ENCODE results near the gene PAPSS2. TPM values are rescaled to one million over a fixed set of nuclear protein-coding genes. Genes with fewer than 3 reads are reported as not detected.

Gene PAPSS2
- total RNA-seq, 4 donors from 2014 or later, result 36.7 to 63.9 (median 50.4) TPM

DNA sequence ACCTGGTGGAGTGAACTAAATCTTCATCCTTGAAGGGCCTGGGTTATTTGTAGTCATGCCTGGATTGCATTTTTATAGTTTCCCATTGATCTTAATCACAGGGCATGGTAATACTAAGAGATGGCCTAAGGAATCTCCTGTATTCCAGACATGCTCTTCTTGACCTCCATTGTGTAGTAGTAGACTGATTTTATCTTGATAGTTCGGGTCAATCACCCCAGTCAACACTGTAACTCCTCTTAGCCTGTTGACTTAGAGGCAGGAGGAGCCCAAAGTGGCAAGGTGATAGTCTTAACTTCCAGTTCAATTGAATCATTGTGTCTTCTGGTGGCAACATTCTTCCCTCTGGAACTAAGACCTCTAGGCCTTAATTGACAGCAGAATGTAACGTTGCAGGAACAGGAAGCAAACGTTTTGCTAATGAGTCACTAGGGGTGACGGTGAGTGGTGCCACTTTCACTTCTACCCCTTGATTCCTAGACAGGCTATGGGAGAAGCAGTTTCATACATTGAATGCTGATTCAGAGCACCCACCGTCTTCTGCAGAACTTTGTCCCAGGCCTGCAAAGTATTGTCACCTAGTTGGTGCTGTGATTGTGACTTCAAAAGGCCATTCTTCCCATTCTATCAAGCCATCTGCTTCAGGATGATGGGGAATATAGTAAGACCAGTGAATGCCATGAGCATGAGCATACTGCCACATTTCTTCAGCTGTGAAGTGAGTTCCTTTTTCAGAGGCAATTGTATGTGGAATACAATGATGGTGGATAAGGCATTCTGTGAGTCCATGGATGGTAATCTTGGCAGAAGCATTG lies 24.0 kb upstream of the PAPSS2 start:
- no peak for TF ChIP-seq CTCF (IDR thresholded peaks at IDR 0.05; ENCODE audit: low read depth)

DNA sequence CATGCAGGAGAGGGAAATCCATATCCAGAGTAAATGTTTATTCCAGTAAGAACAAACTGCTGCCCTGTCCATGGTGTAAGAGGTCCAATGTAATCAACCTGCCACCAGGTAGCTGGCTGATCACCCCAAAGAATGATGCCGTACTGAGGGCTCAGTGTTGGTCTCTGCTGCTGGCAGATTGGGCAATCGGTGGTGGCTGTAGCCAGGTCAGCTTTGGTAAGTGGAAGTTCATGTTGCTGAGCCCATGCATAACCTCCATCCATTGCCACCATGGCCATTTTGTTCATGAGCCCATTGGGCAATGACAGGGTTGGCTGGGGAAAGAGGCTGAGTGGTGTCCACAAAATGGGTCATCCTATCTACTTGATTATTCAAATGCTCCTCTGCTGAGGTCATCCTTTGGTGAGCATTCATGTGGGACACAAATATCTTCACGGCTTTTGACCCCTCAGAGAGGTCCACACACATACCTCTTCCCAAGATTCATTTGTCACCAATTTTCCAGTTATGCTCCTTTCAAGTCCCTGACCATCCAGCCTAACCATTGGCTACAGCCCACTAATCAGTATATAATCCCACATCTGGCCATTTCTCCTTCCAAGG lies 23.3 kb upstream of the PAPSS2 start:
- TF ChIP-seq CTCF (IDR thresholded peaks at IDR 0.05; ENCODE audit: low read depth), result no peak

DNA sequence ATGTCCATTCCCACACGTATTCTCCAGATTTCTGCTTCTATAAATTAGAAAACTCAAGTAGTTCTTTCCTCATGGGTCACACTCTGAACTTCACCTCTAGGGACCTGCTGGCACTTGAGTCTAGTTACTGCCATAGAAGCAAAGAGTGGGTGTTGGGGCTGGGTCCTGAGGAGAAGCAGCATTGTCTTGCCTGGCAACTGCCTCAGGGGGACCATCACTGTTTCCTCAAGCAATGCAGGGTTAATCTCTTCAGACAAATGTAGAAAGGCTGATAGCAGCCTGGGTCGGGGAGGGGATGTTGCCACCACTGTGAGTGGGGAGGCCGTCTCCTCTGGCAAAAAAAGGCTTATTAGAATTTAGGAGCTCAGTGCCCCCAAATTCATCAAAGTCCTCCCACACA lies 20.2 kb upstream of the PAPSS2 start:
- TF ChIP-seq CTCF (IDR thresholded peaks at IDR 0.05; ENCODE audit: low read depth), result no peak

GRCh38 chr10:87640043-87640442 lies 19.6 kb upstream of the PAPSS2 start:
- no peak for TF ChIP-seq CTCF (IDR thresholded peaks at IDR 0.05; ENCODE audit: low read depth)

GRCh38 chr10:87642486-87642885 lies 17.2 kb upstream of the PAPSS2 start:
- TF ChIP-seq CTCF (IDR thresholded peaks at IDR 0.05; ENCODE audit: low read depth), result no peak

- no peak for TF ChIP-seq CTCF (IDR thresholded peaks at IDR 0.05; ENCODE audit: low read depth)
These were observed 16.7 kb upstream of the PAPSS2 start for GRCh38 chr10:87642988-87643387.

- no peak for TF ChIP-seq CTCF (IDR thresholded peaks at IDR 0.05; ENCODE audit: low read depth)
These were observed 15.8 kb upstream of the PAPSS2 start for GRCh38 chr10:87643920-87644319.

All from subcutaneous adipose tissue (tissue), 4 donors.